Stimulated activated CD4-positive, alpha-beta T cell treated with anti-CD3 and anti-CD28 coated beads, Interleukin-2, amount 100 ng/mL, for 48 hours (primary cell): ENCODE results near the gene SLC4A8.

Experiments
- DNase-seq, 2 donors: peaks; one replicate each; pipeline ENCODE4 v3.0.0-alpha.2; 2020

Gene SLC4A8

GRCh38 chr12:51424662-51425539 is at the start of gene SLC4A8:
Gene SLC4A8 (plus strand): TSS chr12:51424831. CDS start chr12:51424988, 157 bp downstream.
- peak; percentile 70 to 74 for DNase-seq

- no peak for DNase-seq
These were observed 49.8 kb upstream of the SLC4A8 start for GRCh38 chr12:51374856-51375255.

GRCh38 chr12:51377099-51377984 is 47.3 kb upstream of the SLC4A8 start:
- DNase-seq = no peak

- DNase-seq = no peak
These were observed 45.9 kb upstream of the SLC4A8 start for GRCh38 chr12:51378749-51379148.

- DNase-seq = no peak
These were observed 45.1 kb upstream of the SLC4A8 start for GRCh38 chr12:51379571-51379970.

- DNase-seq = no peak
These were observed 43.2 kb upstream of the SLC4A8 start for GRCh38 chr12:51381226-51382079.

- no peak for DNase-seq
These were observed 42.5 kb upstream of the SLC4A8 start for GRCh38 chr12:51382173-51382572.

GRCh38 chr12:51383269-51383905 is 41.2 kb upstream of the SLC4A8 start:
- DNase-seq = no peak

GRCh38 chr12:51386351-51386750 is 38.3 kb upstream of the SLC4A8 start:
- DNase-seq = no peak

- no peak for DNase-seq
These were observed 36.4 kb upstream of the SLC4A8 start for GRCh38 chr12:51388069-51388799.

- DNase-seq = no peak
These were observed 35.8 kb upstream of the SLC4A8 start for GRCh38 chr12:51388846-51389245.

GRCh38 chr12:51389302-51389999 is 35.2 kb upstream of the SLC4A8 start:
- DNase-seq = no peak

GRCh38 chr12:51390457-51390856 is 34.2 kb upstream of the SLC4A8 start:
- no peak for DNase-seq

- no peak for DNase-seq
These were observed 33.7 kb upstream of the SLC4A8 start for GRCh38 chr12:51390891-51391282.

GRCh38 chr12:51391283-51392123 is 33.1 kb upstream of the SLC4A8 start, which contains the start of gene GALNT6:
Gene GALNT6 (minus strand): TSS chr12:51391406. CDS start chr12:51379781, 11,625 bp downstream.
- DNase-seq = peak; percentile 43 to 61

GRCh38 chr12:51392556-51393237 is 31.9 kb upstream of the SLC4A8 start:
- no peak for DNase-seq

- peak in 1 of 2 donors; percentile 32 for DNase-seq
These were observed 30.7 kb upstream of the SLC4A8 start for GRCh38 chr12:51393676-51394545.
